HG03342 (cell line): ENCODE measurements around the gene SLC25A33.
"Not testable (repeated sequence)": the region's sequence is repeated elsewhere in the genome, so short reads cannot be mapped to it uniquely, and the experiment has no call there.

Experiments used
- ATAC-seq: cut with Tn5 transposase; IDR thresholded peaks from one replicate; pipeline ENCODE4 v1.9.1; 2021; ENCODE audit warnings: mild to moderate bottlenecking, moderate library complexity; ENCODE audit not compliant: unreplicated experiment

Gene SLC25A33

GRCh38 chr1:9539165-9539828 lies at the start of gene SLC25A33:
TSS of gene SLC25A33 (plus strand) at chr1:9539465. CDS start at chr1:9539692, 227 bp downstream.
- ATAC-seq = peak; percentile 97

DNA sequence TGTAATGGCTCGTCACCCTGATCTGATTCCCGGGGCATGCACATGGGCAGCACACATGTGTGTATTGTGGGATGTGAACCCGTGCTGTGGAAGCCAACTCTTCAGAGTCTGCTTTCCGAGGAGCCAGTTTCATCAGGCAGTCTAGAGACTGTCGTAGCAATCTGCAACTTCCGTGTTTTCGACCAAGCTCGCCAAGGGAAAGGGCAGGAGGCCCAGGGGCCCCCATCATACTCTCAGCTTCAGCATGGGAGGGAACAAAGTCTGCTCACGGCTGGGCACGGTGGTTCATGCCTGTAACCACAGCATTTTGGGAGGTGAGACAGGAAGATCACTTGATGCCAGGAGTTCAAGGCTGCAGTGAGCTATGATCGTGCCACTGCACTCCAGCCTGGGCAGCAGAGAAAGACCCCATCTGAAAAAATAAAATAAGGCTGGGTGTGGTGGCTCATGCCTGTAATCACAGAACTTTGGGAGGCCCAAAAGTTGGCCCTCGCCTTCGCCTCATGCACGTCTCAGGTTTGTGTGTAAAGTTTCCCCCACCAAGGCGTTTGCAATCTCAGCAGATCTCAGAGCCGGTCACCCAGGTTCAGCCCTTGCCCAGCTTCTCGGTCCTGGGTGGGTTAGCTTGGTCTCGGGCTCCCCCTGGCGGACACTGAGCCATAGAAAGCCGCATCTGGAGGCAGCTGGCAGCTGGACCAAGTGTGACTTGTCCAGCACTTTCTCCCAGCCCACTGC lies 48.5 kb upstream of the SLC25A33 start:
- ATAC-seq = no peak

- ATAC-seq = no peak
Observed at GRCh38 chr1:9493326-9493725, 45.9 kb upstream of the SLC25A33 start.

DNA sequence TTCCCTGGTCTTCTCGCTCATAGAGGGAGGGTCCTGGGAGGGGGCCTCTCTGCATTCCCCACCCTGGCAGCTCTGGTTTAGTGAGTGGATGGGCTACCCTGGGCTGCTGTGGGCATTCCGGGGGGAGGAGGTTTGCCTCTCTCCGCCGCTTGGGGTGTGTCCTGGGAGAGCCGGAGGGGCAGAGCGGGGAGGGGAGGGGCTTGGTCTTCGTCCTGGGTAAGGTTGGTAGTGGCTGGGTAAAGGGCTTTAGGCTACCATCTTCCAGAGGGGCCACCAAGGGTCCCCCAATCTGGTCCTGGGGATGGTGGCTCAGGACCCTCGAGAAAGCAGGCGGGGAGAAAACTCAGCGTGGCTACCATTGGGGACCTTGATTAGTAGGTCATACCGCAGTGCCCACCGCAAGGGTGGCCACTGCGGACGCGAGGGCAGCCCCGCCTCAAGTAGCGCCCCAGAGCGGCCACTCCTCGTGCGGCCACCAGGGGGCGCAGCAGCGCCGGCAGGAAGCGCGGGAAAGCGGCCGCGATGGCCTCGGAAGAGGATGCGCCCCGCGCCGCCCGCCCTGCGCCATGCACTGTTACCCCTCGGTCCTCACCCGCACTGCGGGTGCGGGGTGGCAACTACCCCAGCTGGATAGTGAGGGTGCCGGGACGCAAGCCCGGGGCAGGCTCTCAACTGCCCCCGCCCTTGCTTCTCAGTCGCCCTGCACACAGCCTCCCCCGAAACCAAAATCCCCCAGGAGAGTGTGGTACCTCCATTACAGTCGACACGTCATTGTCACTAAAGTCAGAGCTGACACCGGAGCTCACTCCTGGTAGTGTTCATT lies 44.1 kb upstream of the SLC25A33 start:
- no peak for ATAC-seq

- ATAC-seq = no peak
Observed at GRCh38 chr1:9495854-9496374, 43.4 kb upstream of the SLC25A33 start.

- no peak for ATAC-seq
Observed at GRCh38 chr1:9500756-9501754, 38.2 kb upstream of the SLC25A33 start.

- no peak for ATAC-seq
Observed at GRCh38 chr1:9503001-9503675, 36.1 kb upstream of the SLC25A33 start.

- no peak for ATAC-seq
Observed at GRCh38 chr1:9505143-9505542, 34.1 kb upstream of the SLC25A33 start.

GRCh38 chr1:9506901-9507300 lies 32.4 kb upstream of the SLC25A33 start:
- ATAC-seq = no peak

DNA sequence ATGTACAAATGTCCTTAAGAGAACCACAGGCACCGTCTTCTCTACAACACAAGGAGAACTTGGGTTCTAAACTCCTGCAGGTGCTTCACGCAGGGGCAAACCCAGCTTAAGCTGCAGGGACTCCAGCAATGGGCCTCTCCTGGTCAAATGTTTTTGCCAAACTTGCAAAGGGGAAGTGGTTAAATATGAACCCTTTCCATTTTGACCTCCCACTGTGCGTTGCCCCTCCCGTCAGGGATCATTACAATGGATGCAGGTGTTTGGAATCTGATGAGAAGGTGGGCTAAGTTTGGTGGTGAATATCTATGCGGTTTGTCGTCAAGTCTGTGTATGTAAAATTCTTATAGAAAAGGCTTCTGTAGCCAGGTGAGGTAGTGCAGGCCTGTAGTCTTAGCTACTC lies 29.1 kb upstream of the SLC25A33 start:
- ATAC-seq = no peak

GRCh38 chr1:9515550-9515949 lies 23.7 kb upstream of the SLC25A33 start:
- ATAC-seq = not testable (repeated sequence)

DNA sequence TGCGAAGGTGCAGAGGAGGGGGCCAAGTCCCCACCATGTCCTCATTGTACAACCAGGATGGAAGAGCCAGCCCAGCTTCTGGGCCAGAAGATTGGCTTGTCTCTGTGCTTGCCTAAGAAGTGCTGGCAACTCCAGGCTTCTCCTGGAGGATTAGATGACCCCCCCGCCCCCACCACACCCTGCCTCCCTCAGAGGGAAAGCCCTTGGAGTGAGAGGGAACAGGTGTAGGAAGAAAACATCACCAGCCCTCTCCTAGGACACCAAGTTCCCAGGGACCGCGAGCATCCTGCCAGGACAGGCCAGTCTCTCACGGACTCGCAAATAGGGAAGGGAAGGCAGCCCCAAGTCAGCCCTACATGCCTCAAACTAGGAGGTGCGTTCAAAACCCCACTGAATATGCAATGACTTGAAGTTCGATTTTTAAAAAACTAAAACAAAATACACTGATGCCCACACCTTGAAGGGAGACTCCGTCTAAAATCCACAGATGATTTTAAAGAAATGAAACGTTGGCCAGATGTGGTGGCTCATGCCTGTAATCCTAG lies 20.7 kb upstream of the SLC25A33 start:
- no peak for ATAC-seq

- no peak for ATAC-seq
Observed at GRCh38 chr1:9520411-9520810, 18.9 kb upstream of the SLC25A33 start.

DNA sequence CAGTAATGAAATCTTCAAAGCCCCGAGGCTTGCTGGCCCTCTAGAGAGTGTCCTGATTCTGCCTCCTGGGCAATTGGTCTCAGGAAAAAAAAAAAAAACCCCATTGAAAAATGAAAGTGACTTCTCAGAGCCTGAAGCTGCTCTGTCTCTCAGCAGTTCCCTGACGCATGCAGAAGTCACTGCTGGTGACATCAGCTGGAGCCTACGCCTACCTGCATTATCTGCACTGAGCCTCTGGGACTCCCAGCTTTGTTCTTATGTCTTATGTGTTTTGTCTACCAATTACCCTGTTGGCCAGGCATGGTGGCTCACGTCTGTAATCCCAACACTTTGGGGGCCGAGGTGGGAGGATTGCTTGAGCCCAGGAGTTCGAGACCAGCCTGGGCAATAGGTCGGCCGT lies 10.1 kb upstream of the SLC25A33 start:
- no peak for ATAC-seq

- ATAC-seq = no peak
Observed at GRCh38 chr1:9530320-9530719, 8.9 kb upstream of the SLC25A33 start.

- no peak for ATAC-seq
Observed at GRCh38 chr1:9534953-9535352, 4.3 kb upstream of the SLC25A33 start.

- ATAC-seq = no peak
Observed at GRCh38 chr1:9536301-9536700, 3.0 kb upstream of the SLC25A33 start.

DNA sequence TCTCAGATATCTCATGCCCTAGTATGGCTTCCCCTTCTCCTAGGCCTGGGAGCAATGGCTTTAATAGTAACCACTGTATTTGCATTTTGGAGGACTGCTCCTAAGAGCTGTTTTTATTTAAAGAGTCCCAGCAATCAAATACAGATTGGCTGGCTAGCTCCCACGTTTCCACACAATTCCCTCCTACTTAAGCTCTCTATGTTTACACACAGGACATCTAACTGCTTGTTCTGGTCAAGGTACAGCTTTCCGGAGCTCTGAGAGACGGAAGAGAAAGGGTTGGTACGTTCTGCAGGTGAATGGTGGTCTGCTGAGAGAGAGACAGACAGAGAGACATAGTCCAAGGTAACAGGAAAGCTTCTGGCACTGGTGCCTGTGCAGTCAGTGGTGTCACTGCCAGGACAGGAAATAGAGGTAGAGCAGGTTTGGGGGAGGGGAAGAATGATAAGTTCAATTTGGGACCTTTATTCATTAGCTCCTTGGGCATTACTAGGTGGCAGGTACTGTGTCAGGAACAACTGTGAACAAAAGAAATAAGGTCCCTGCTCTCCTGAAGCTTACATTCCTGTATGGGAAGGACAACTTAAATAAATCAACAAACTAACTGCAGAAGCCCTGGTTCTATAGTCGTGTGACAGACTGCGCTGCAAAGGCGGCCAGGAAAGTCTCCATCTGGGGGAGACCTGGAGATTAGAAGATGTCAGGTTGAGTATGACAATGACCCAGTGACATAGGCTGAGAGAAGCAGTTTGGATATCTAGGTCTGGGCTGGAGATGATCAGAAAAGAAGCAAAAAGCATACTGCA lies 1.2 kb upstream of the SLC25A33 start:
- ATAC-seq = no peak
